ENCODE results near the gene DOCK3.
"Not testable (repeated sequence)": the region's sequence is repeated elsewhere in the genome, so short reads cannot be mapped to it uniquely, and the experiment has no call there.

DOCK3 gene

DNA sequence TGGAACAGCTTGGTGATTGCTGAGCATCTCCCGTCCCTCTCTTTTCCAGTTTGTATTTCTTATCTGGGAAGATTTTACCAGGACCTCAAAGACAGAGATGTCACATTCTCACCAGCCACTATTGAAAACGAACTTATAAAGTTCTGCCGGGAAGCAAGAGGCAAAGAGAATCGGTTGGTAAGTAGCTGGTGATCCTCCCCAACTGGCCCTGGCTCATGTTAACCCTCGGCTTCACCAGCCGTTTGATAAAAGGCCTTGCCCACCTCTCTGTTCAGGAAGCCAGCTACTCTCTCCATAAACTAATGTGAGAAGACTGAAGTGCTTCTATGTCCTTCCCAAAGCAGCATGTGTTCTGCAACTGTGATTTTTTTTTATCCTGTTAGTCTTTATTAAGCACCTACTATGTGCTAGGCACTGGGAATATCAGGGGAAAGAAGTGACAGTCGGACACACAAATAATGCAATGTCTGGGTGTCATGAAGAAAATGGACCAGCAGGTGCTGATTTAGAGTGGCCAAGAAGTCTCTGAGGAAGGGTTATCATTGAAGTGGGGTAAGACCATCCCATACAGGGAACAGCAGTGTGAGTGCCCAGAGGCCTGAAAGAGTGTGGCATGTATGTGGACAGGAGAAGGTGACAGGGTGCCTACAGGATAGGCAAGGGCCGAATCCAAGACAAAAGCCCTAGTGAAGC lies 711.6 kb downstream of the DOCK3 start:
- no peak for DNase-seq (ENCODE audit: low read depth)

DNA sequence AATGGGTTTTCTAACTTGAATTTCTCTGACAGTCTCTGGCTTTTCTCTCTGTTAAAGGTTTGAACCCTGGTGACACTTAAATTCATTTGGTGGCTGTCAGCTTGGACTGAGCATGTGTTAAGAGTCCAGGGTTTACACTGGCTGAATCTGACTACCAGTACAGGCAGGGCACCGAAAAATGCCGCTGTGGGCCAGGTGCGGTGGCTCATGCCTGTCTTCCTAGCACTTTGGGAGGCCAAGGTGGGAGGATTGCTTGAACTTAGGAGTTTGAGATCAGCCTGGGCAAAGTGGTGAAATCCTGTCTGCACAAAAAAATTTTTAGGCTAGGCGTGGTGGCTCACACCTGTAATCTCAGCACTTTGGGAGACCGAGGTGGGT lies 712.1 kb downstream of the DOCK3 start:
- DNase-seq (ENCODE audit: low read depth), result no peak

- DNase-seq (ENCODE audit: low read depth), result not testable (repeated sequence)
These were observed 712.6 kb downstream of the DOCK3 start for GRCh38 chr3:51387281-51387680.

- no peak for DNase-seq (ENCODE audit: low read depth)
These were observed 713.7 kb downstream of the DOCK3 start for GRCh38 chr3:51388286-51389029.

- no peak for DNase-seq (ENCODE audit: low read depth)
These were observed 714.9 kb downstream of the DOCK3 start for GRCh38 chr3:51389423-51390183.

- peak; percentile 80 for DNase-seq (ENCODE audit: low read depth)
These were observed 715.7 kb downstream of the DOCK3 start for GRCh38 chr3:51390246-51391074.

DNA sequence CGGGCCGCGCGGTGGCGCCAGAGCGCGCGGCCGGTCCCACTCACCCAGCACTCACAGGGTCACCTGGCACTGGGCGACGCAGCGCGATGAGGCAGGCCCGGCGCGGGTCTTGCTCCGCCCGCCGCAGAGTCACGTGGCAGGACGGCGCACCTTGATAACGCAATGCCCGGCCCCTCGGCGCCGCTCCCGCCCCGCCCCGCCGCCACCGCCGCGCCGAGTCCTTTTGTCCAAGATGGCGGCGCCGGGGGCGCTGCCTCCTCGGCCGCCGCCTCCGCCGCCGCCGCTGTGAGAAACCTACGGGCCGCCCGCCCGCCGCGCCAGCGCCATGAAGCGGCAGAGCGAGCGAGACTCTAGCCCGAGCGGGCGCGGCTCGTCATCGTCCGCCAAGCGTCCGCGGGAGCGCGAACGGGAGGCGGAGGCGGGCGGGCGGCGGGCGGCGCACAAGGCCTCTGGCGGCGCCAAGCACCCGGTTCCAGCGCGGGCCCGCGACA lies 716.4 kb downstream of the DOCK3 start, which contains the start of gene RBM15B:
Gene RBM15B, plus strand, starts transcription at position 211 of the 491 bp plus-strand sequence. Its CDS starts 115 bp downstream, at position 326.
- no peak for DNase-seq (ENCODE audit: low read depth)

- no peak for DNase-seq (ENCODE audit: low read depth)
These were observed 717.0 kb downstream of the DOCK3 start for GRCh38 chr3:51391566-51392354.

DNA sequence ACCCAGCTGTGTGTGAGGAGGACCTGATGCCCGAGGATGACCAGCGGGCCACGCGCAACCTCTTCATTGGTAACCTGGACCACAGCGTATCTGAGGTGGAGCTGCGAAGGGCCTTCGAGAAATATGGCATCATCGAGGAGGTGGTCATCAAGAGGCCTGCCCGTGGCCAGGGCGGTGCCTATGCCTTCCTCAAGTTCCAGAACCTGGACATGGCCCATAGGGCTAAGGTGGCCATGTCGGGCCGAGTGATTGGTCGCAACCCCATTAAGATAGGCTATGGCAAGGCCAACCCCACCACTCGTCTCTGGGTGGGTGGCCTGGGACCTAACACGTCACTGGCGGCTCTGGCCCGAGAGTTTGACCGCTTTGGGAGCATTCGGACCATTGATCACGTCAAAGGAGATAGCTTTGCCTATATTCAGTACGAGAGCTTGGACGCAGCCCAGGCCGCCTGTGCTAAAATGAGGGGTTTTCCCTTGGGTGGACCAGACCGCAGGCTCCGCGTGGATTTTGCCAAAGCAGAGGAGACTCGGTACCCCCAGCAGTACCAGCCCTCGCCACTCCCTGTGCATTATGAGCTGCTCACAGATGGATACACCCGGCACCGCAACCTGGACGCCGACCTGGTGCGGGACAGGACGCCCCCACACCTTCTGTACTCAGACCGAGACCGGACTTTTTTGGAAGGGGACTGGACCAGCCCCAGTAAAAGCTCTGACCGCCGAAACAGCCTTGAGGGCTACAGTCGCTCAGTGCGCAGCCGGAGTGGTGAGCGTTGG lies 717.8 kb downstream of the DOCK3 start:
- DNase-seq (ENCODE audit: low read depth), result no peak

GRCh38 chr3:51393134-51393495 lies 718.4 kb downstream of the DOCK3 start:
- DNase-seq (ENCODE audit: low read depth), result no peak

GRCh38 chr3:51393564-51393963 lies 718.8 kb downstream of the DOCK3 start:
- no peak for DNase-seq (ENCODE audit: low read depth)

DNA sequence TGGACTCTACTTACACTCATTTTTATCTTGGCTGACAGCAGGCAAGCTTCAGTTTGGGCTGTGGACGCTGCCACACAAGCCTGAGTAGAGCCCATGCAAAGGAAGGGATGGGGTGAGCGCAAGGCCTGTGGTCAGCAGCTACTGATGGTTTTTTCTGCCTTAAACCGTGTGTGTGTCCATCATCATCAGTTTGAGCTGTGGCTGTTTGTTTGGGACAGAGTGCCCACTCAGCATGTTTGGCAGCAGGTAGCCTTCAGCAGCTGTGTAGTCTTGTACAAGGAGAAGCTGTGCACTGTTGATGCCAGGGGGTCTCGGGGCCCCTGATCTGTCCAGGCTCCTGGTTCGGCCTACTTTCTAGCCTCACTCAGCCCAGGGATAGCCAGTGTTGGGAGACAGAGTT lies 719.8 kb downstream of the DOCK3 start:
- DNase-seq (ENCODE audit: low read depth), result no peak

GRCh38 chr3:51395493-51396213 lies 720.9 kb downstream of the DOCK3 start:
- DNase-seq (ENCODE audit: low read depth), result no peak

DNA sequence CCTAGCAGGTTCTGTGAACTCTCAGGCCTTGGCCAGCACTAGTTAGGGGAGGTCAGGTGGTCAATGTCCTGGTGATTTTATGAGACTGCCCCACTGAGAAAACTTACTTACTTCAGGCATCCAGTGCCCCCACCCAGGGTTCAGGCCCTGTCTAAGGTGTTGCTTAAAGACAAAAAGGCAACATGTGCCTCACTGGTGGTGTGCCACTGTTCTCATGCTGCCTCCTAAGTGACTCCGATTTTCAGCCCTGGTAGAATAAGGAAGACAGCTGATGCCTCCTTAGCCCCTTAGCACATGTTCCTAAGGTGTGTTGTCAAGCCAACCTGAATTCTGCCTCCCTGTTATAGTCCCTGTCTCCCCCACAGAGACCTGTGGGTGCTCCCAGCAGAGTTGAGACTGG lies 721.7 kb downstream of the DOCK3 start:
- DNase-seq (ENCODE audit: low read depth), result no peak

- DNase-seq (ENCODE audit: low read depth), result no peak
These were observed 722.7 kb downstream of the DOCK3 start for GRCh38 chr3:51397392-51397791.

- DNase-seq (ENCODE audit: low read depth), result no peak
These were observed 724.0 kb downstream of the DOCK3 start for GRCh38 chr3:51398595-51399310.

GRCh38 chr3:51400166-51400565 lies 725.4 kb downstream of the DOCK3 start:
- DNase-seq (ENCODE audit: low read depth), result no peak

DNA sequence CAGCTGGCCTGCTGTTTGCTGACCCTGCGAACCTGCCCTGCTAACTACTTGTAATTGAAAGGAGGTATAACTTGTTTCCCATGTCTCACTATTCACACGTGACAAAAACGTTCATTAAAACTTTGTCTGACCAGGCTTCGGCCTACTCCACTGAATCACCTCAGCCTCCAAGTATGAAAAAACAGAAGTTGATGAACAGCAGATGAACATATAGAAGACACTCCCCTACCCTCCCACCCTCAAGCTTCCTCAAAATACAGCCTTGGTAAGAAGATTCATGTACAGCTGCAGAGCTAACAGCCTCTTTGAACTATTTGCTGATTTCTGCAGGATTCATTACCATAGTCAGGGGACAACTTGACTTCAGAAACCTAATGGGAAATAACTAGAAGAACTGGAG lies 727.0 kb downstream of the DOCK3 start:
- DNase-seq (ENCODE audit: low read depth), result no peak

DNA sequence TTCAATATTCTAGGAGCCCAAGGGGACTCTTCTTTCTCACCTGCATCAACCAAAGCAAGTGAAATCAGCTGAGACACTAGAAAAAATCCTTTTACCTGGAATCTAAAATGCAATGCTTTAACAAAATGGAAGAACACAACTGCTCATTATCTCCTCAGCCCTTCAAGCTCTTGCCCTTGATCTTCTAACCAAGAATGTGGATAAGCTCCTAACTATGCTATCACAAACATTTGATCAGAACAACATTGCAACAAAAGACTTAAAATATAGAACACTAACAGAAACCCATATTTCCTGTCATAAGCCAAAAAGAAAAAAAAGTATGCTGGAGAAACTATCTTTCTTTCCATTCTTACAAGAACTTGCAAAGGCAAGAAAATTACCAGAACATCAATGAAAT lies 728.9 kb downstream of the DOCK3 start:
- DNase-seq (ENCODE audit: low read depth), result no peak
